HG03460 (cell line): Measurements from ENCODE around the gene ATP2B1.

Experiments used
- ATAC-seq: cut with Tn5 transposase; IDR thresholded peaks from one replicate; pipeline ENCODE4 v1.9.1; 2021; ENCODE audit not compliant: unreplicated experiment

The ATP2B1 gene

DNA sequence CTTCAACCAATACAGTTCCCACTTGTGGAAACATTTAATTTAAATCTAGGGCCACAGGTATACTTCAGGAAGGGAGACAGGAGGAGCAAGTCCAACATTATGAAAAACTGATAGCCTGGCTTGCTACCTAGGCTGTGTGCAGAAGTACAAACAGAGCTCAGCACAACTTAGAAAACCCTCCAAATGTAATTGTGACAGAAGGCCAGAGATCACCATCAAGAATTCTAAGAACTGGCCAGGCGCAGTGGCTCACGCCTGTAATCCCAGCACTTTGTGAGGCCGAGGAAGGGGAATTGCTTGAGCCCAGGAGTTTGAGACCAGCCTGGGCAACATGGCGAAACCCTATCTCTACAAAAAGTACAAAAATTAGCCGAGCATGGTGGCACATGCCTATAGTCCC is 14.1 kb downstream of the ATP2B1 start:
- no peak for ATAC-seq

DNA sequence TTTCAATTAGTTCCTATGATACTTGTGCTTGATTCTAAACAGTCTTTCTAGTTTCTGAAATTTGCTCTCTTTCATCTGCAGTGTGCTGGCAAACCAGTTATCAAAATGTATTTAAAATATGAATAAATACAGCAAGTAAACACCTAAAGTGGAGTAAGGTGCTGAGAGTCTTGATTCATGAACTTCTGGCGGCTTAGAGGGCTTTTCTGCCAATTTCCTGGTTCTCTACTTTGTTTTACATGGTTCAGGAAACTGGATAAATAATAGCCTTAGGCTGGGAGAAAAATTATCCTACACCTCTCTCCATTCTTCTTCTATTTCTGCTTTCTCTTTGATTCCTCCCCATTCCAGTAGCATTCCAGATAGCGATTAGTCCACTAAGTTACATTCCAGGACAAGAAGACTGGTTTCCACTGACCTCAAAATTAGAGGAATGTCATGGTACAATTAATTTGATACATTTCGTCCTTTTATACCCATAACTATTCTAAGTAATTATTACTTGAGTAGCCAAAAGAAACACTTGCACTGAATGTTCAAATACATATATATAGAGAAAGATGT is 14.9 kb downstream of the ATP2B1 start:
- ATAC-seq = no peak

DNA sequence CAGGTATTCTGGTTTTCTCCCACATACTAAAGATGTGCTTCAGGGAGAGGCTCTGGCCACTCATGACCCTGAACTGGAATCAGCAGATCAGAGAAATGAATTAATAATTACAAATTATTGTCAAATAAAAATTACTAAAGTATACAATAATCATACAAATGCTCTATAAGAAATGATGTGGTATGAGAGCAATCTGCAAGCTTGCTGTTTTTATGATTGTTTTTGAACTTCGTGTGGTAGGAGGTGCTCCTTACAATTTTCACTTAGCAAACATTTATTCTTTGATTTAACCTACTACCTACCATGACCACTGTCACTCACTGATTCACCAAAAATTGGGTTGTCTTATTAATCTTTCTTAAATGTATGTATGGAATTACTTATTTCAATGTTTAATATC is 16.2 kb downstream of the ATP2B1 start:
- ATAC-seq = no peak

DNA sequence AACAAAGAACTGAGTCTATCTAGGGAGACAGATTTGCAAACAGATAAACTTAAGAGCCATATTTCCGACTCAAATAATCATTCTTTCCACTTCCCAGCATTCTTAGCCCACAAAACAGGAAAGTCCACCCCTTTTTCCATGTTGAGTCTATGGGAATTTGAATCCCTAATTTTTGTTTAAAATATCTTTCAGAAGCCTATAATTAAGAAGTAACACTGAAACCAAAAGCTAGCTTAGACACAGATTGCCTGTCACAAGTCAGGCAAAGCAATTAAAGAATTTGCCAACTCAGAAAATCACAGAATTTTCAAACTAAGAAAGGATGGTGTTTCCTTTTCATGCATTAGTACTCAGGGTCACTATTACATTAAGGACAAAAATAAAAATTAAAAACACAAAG is 17.0 kb downstream of the ATP2B1 start:
- ATAC-seq = no peak

DNA sequence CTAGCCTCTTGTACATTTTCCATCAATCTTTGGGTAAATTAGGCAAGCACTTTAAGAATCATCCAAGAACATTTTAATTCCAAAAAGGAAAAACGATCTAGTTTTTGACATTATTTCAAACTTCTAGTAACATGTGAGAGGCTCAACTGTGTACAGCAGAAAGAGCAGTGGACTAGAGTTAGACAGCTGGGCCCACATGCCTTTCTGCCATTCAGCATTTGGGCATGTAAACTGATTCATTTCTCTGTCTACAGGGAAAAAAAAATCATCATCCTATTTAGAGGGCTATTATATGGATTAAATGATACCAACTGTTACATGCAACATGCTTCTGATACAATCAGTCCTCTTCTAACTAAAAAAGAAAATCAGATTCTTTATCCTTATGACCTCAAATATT is 17.7 kb downstream of the ATP2B1 start:
- ATAC-seq = no peak

DNA sequence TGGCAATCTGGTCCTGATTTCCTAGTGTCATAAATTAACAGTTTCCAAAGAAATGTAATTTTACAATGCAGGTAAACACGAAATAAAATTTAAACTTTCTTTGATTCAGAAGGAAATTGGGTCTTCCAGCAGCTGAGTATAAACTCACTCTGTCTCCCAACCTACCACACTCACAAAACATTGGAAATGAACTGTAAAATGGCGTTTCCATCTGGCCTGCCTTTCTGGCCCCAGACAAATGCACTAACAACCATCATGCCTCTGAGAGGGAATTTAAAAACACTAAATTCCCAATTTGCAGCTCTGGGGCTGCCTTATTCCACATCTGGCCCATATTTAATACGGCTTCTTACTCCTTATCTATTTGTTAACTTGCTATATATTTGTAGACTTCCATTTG is 19.3 kb downstream of the ATP2B1 start:
- no peak for ATAC-seq

DNA sequence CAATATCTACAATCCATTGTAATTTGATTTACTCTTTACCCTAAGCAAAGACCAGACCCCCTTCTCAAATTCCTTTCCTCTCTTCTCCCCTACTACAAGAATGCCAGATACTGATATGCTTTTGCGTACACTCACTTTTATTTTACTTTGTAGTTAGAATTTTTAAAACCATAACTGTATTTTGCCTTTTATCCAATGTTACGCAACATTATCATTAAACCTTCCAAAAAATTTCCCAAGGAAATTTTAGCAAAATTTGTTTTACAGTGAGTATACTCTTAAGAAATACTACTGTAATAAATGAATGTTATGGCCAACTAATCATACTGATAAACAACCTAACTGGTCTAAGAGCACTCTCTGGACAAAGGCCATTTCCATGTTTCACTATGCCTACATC is 22.3 kb downstream of the ATP2B1 start:
- ATAC-seq = no peak

DNA sequence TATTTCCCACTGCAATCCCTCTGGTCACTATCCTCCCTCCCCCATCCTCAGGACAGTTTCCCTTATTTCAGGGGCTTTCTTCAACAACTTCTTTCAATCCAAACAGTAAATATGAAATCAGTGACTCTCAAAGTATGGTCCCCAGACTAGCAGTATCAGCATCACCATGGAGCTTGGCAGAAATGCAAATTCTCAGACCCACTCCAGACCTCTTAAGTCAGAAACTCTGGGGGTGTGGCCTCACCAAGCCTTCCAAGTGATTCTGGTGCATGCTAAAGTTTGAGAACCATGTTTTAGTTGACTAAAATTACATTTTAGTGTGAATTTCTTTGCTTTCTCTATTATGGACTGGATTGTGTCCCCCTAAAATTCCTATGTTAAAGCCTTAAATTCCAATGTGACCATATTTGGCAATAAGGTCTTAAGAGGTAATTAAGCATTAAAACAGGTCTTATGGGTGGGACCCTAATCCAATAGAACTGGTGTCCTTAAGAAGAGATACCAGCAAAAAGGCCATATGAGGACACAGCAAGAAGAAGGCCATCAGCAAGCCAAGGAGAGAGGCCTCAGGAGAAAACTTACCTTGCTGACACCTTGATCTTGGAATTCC is 23.2 kb downstream of the ATP2B1 start:
- ATAC-seq = no peak

DNA sequence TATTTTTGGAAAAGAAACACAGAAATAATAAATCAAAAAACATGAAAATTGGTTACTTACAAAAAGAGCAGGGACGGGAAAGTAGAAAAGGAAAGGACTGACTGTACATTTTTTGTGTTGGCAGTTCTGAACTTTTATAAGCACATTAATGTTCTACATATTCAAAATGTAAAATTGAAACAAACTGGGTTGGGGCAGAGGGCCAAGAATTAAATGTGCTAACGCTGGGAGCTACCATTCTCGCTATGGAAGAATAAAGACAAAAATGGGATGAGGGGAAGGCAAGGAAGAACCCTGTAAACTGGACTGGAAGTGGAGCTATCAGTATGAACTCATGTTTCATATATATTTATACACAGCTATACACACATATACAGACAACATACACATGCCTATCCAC is 24.5 kb downstream of the ATP2B1 start:
- no peak for ATAC-seq

DNA sequence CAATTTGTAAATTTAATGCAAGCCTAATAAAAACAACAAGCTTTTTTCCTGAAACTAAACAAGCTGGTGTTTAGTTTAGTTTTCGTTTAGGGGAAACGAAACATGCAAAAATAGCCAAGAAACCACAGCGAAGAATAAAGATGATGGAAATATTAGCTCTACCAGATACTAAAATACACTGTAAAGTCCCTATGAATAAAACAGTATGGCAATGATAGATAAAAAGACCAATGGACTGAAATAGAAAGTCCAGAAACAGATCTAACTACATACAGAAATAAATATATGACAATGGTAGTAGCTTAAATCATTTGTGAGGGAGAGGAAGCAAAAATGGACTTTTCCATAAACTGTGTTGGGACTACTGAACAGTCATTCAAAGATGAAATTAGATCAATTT is 26.4 kb downstream of the ATP2B1 start:
- no peak for ATAC-seq

DNA sequence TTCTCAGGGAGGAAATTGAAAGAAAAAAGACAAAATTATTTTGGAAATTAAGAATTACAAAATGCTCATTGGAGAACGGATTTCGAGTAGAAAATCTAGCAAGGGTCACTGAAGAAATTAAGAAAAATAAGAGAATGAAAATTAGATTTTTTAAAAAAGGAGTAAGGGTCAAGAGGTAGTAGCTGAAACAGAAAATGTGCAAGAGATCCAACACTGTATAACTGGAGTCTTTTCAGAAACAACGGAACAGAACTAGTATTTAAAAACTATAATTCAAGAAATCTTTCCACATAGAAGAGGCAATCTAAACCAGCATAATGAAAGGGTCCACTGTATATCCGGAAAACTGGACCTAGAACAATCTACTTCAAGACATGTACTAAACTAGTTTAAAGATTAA is 28.2 kb downstream of the ATP2B1 start:
- ATAC-seq = no peak

DNA sequence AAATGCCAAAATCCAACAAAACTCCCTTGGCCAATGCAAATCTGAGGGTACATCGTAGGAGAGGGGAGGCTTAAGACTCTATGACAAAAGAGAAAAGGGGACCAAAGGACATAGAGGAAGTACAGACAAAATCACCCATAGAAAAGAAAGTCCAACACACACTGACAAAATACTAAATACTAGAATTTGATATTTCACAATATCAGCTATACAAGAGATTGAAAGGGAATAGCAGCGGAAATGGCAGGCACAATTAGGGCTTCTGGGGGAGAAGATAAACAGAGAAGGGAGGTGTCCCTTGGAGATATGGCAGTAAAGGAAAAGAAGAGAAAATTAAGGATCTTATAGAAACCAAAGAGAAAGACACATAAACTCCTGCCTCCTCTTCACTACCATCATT is 29.0 kb downstream of the ATP2B1 start:
- no peak for ATAC-seq

DNA sequence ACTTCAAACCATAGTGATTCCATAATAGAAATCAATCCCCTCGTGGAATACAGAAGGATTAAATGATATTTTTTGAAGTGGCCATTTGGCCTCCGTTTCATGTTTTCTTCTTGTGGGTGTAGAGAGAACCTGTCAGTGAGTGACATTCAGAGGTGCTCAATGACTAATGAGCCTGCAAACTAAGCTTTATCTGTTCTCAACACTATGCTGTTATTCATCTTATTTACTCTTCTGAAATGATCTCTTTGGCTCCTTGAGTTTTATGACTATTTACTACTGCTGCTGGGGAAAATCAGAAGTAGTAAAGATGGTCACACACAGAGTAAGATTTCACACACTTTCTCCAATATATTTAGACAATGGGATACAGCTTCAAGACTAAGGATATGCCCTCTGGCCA is 30.4 kb downstream of the ATP2B1 start:
- ATAC-seq = no peak

DNA sequence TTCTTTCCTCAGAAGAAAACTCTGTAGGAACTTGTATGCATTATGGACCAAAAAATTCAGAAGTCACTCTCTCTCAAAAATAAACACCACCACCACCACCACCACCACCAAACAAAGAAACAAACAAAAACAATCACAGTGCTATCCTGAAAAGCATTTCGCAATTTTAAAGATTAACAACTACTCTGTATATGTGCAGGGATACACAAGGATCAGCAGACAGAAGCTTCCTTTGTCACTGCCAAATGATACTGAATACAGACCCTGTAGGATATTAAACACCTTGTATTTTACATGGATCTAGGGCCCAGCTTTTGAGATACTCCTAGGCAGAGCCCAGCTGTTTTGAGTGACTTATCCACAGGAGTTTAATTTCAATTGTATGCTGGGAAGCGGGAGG is 31.7 kb downstream of the ATP2B1 start:
- ATAC-seq = no peak

DNA sequence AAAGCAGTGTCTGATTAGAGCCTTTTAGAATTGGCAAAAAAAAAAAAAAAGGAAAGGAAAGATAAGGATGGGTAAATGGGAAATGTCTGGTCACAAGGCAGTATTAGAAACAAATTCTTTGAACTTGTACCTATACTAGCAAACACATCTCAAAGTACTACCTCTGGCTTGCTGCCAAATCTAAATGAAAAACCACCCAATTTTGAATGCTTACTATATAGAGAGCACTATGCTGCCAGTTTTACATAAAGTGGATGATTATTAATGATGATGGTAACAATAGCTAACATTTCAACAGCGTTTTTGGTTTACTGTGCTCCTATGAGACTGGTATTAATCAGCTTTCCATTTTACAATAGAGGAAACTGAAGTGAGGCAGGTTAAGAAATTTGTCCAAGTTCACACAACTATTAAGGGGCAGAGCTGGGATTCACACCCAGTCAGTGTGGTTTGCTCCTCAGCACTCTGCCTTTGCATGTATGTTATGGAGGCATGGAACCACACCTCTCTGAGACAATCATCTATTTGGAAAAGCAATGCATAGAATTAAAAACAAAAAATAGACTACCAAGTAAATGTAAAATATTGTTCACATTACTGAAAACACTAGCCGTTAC is 34.2 kb downstream of the ATP2B1 start:
- ATAC-seq = peak; percentile 39

DNA sequence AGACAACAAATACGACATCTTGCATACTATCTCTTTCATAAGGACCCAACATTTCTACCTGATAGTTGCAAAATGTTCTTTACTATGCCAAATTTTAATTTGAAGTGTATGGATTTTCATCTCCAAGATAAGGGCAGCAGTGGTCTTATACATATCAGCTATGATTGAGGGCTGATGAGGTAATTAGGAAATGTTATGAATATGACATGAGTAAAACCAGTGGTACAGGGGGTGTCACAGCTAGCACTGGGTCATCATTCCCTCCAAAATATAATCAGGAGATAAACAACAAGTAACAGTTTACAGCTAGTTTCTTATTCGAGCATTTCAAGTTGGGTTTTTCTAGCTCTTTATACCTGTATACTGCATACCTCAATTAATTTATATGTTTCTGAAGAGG is 35.0 kb downstream of the ATP2B1 start:
- no peak for ATAC-seq

DNA sequence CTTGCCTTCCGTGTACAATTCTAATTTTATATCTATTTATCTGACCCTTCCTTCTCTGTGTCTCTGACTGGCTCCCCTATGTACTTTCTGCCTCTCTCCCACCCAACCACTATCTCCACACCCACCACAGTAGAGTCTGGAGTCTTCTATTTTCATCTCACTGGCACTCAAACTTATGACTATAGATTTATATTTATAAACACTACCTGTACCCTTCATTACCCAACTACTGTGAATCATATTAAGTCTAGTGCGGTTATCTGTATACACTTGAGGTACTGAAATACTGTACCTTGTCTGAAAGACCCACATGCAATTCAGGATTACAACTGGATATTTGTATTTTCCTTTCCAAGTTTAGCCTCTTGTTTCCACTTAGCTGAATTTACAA is 36.1 kb downstream of the ATP2B1 start:
- no peak for ATAC-seq

DNA sequence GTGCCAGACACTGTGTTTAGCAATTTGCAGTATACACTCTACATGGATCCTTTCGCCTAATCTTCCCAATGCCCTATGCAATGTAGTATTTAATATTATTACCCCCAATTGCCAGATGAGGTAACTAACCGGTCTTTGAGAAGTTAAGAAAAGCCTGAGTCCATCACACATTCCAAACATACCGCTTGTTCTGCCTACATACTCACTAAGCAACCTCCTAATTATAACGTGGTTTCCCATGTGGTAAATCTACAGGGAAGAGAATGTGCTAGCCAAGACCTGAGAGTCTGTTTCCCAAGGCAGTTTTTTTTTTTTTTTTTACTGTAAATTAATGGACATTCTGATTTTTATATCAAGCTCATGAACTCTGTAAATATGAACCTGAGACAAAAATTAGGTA is 37.2 kb downstream of the ATP2B1 start:
- no peak for ATAC-seq

DNA sequence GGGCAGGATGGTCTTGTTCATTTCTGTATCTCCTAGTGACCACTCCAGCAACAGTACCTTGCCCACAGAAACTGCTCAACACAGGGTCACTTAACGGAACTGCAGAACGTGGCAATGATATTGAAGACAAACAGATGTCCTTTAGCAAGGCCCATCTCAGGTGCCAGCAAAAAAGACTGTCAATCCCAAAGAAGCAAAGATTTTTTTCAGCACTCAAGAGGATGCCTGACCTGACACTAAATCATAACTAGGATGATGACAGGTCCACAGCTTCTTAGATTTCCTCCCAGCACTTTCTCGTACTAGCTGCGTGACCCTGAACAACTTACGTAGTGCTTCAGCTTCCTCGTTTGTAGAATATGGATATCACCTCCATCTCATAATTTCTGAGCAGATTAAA is 39.4 kb downstream of the ATP2B1 start:
- no peak for ATAC-seq

DNA sequence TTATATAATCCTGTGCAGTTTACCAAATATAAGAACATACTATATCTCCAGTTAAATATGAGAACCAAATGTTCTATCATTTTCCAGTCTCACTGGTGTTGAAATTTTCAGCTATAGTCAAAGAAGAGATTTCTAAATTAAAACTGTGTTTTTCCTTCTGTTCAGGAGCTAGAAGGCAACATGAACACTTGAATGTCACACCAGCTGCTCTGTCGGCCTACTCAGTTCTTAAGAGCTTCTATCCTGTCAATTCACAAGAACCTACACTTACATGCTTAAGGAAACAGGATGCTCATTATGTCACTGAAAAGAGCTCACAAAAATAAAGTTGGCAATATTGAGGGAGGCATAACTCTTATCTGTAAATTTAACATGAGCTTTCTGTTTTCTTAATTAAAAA is 43.1 kb downstream of the ATP2B1 start:
- ATAC-seq = no peak

DNA sequence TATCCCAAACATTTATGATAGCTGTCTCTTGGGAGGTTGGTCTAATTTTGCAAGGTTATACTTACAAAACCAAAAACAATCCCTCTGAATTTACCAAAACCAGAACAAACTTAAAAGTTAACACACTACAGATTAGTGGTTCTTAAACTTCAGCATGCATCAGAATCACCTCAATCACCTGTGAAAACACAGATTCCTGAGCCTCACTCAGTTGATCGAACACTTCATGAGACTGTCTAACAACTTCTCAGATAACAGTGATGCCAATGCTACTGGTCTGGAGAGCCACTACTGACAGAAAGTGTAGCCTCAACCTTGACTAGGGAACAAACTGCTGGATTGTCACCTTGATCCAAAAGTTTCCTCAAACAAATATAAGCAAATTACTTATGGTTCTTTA is 44.2 kb downstream of the ATP2B1 start:
- no peak for ATAC-seq

DNA sequence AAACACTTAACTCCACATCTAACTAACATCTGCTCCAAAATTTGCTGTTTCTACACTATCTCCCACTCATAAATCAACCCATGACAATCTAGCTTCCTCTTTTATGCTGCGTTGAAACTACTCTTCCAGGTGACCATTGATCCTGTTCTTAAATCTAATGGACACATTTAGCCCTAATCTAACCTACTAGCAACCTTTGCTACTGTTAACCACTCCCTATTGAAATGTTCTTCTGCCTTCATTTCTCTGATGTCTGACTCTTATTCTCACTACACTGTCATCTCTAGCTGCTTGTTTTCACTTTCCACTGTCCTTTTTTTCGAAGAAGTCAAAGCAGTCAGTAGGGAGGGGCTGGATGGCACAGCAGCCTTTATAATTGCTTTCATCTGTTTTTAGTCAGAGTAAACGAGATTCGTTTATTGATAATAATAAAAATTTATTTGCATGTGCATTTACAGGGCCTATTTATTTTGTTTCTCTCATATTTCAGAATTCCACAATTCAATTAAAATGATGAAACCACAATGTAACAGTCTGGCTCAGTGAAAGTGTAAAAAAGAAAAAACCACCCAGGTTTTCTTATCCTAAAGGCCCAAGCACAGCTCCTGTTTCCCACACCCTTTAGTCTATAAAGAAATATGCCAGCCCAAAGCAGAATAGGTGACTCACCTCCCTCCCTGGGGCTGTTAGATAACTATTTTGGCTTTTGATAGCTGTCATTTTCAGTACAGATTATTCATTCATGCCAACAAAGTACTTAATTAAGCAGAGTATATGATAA is 44.9 kb downstream of the ATP2B1 start:
- peak; percentile 76 for ATAC-seq
